GM06990 (cell line): Measurements from ENCODE around the gene PTPRD.

Experiments used
- DNase-seq: peaks from one replicate; pipeline ENCODE4 v3.0.0-alpha.2; 2011; ENCODE audit not compliant: insufficient read length; ENCODE audit errors: extremely low read depth
- H3K27me3 ChIP-seq: replicated peaks from 2 replicates; pipeline ENCODE4 v1.6.0; 2011; ENCODE audit warnings: low read length; ENCODE audit not compliant: control insufficient read depth, insufficient read depth
- H3K36me3 ChIP-seq: 2 replicates; pipeline ENCODE4 v1.5.1; 2011; ENCODE audit warnings: low read length; ENCODE audit not compliant: control insufficient read depth, insufficient read depth
- H3K4me3 ChIP-seq: replicated peaks from 2 replicates; pipeline ENCODE4 v1.5.1; 2011; ENCODE audit warnings: low read depth, mild to moderate bottlenecking, control low read depth, low read length
- CTCF ChIP-seq: IDR thresholded peaks from 2 replicates; pipeline ENCODE4 v1.5.1; 2011; ENCODE audit warnings: low read length, control low read depth, mild to moderate bottlenecking, inconsistent platforms; ENCODE audit not compliant: insufficient read depth, poor library complexity, severe bottlenecking

The PTPRD gene

GRCh38 chr9:8871796-8872445, 1740.9 kb downstream of the PTPRD start:
- Histone ChIP-seq H3K4me3 (no peak overlapping the region), H3K36me3 (no peaks in the 10 kb centered on the region), H3K27me3 (no peaks in the 10 kb centered on the region)
- DNase-seq, result no peak
- no peak for TF ChIP-seq CTCF

- no peaks in the 10 kb centered on the region for H3K27me3 ChIP-seq
- no peak overlapping the region for H3K4me3 ChIP-seq
- DNase-seq, result no peak
- TF ChIP-seq CTCF, result no peak
- H3K36me3 ChIP-seq, result no peaks in the 10 kb centered on the region
Measured at GRCh38 chr9:8871396-8871795, 1741.4 kb downstream of the PTPRD start.

- no peak for TF ChIP-seq CTCF
- DNase-seq, result no peak
- Histone ChIP-seq H3K27me3 (no peaks in the 10 kb centered on the region), H3K4me3 (no peak overlapping the region), H3K36me3 (no peaks in the 10 kb centered on the region)
Measured at GRCh38 chr9:8869812-8870211, 1743.0 kb downstream of the PTPRD start.

- Histone ChIP-seq H3K4me3 (no peak overlapping the region), H3K36me3 (no peaks in the 10 kb centered on the region), H3K27me3 (no peaks in the 10 kb centered on the region)
- no peak for TF ChIP-seq CTCF
- DNase-seq, result no peak
Measured at GRCh38 chr9:8868632-8869031, 1744.2 kb downstream of the PTPRD start.

GRCh38 chr9:8867148-8867547, 1745.7 kb downstream of the PTPRD start:
- TF ChIP-seq CTCF, result no peak
- no peak overlapping the region for H3K4me3 ChIP-seq
- no peaks in the 10 kb centered on the region for H3K27me3 ChIP-seq
- DNase-seq, result no peak
- H3K36me3 ChIP-seq, result no peaks in the 10 kb centered on the region

- Histone ChIP-seq H3K36me3 (no peaks in the 10 kb centered on the region), H3K4me3 (no peak overlapping the region), H3K27me3 (no peaks in the 10 kb centered on the region)
- no peak for DNase-seq
- TF ChIP-seq CTCF, result no peak
Measured at GRCh38 chr9:8864545-8864896, 1748.3 kb downstream of the PTPRD start.
